Measurements from ENCODE around the gene FANK1.

FANK1 gene

GRCh38 chr10:125928928-125929585 lies 32.7 kb downstream of the FANK1 start:
- in situ Hi-C loops (cut with MboI; ENCODE audit: low sequenced_read_pairs, unreplicated experiment): no loop called here
- DNase-seq (ENCODE audit: low spot score): no peak
- TF ChIP-seq CTCF (IDR thresholded peaks at IDR 0.05; ENCODE audit: borderline replicate concordance, control extremely low read depth, extremely low read depth, insufficient read depth, missing control alignments): no peak

- DNase-seq (ENCODE audit: low spot score): no peak
- in situ Hi-C loops (cut with MboI; ENCODE audit: low sequenced_read_pairs, unreplicated experiment): no loop called here
- no peak for TF ChIP-seq CTCF (IDR thresholded peaks at IDR 0.05; ENCODE audit: borderline replicate concordance, control extremely low read depth, extremely low read depth, insufficient read depth, missing control alignments)
Observed at GRCh38 chr10:125929618-125930017, 33.3 kb downstream of the FANK1 start.

GRCh38 chr10:125933693-125934092 lies 37.3 kb downstream of the FANK1 start:
- in situ Hi-C loops (cut with MboI; ENCODE audit: low sequenced_read_pairs, unreplicated experiment): no loop called here
- DNase-seq (ENCODE audit: low spot score): no peak
- TF ChIP-seq CTCF (IDR thresholded peaks at IDR 0.05; ENCODE audit: borderline replicate concordance, control extremely low read depth, extremely low read depth, insufficient read depth, missing control alignments): no peak

GRCh38 chr10:125936331-125936730 lies 40.0 kb downstream of the FANK1 start:
- in situ Hi-C loops (cut with MboI; ENCODE audit: low sequenced_read_pairs, unreplicated experiment): no loop called here
- no peak for DNase-seq (ENCODE audit: low spot score)
- TF ChIP-seq CTCF (IDR thresholded peaks at IDR 0.05; ENCODE audit: borderline replicate concordance, control extremely low read depth, extremely low read depth, insufficient read depth, missing control alignments): no peak

GRCh38 chr10:125940515-125940914 lies 44.2 kb downstream of the FANK1 start:
- DNase-seq (ENCODE audit: low spot score): no peak
- TF ChIP-seq CTCF (IDR thresholded peaks at IDR 0.05; ENCODE audit: borderline replicate concordance, control extremely low read depth, extremely low read depth, insufficient read depth, missing control alignments): no peak
- in situ Hi-C loops (cut with MboI; ENCODE audit: low sequenced_read_pairs, unreplicated experiment): no loop called here

- in situ Hi-C loops (cut with MboI; ENCODE audit: low sequenced_read_pairs, unreplicated experiment): no loop called here
- TF ChIP-seq CTCF (IDR thresholded peaks at IDR 0.05; ENCODE audit: borderline replicate concordance, control extremely low read depth, extremely low read depth, insufficient read depth, missing control alignments): no peak
- DNase-seq (ENCODE audit: low spot score): no peak
Observed at GRCh38 chr10:125951290-125951689, 54.9 kb downstream of the FANK1 start.

Measured in GM13976 (cell line).